Endothelial cell of coronary artery (primary cell): ENCODE results near the gene CREBBP. TPM values are rescaled to one million over a fixed set of nuclear protein-coding genes. Genes with fewer than 3 reads are reported as not detected.

Source experiments
- total RNA-seq: library from RNA; depleted of rRNA; stranded (reverse); fragments of >200 nt; gene quantifications from 2 replicates; pipeline ENCODE4 v1.2.3, GENCODE V29; 2014

CREBBP gene
- total RNA-seq = 13.7 and 21.9 TPM in 2 replicates

GRCh38 chr16:3880623-3881498 is at the start of gene CREBBP:
CREBBP (minus strand) TSS chr16:3880713; CDS start chr16:3879916, 797 bp downstream.

GRCh38 chr16:3717235-3718018 is 163.1 kb downstream of the CREBBP start, which contains the start of gene TRAP1:
TRAP1 (minus strand) TSS chr16:3717524; CDS start chr16:3717508, 16 bp downstream.

Other genes starting within 250 kb of the CREBBP start
- gene DNASE1, start 226.0 kb downstream of the CREBBP start, total RNA-seq = 9.0 and 15.2 TPM in 2 replicates
- 83.7 and 91.6 TPM in 2 replicates for gene TRAP1, start 163.2 kb downstream of the CREBBP start, total RNA-seq
- gene ADCY9, start 235.7 kb upstream of the CREBBP start, total RNA-seq = 4.9 and 10.0 TPM in 2 replicates